Osteocyte (in vitro differentiated cells): ENCODE results near the gene ZNF518B. TPM values are rescaled to one million over a fixed set of nuclear protein-coding genes. Genes with fewer than 3 reads are reported as not detected.

ENCODE experiments used
- DNase-seq: peaks from one replicate; pipeline ENCODE4 v3.0.0; 2021; ENCODE audit warnings: mixed read lengths; ENCODE audit not compliant: unreplicated experiment; ENCODE audit errors: extremely low spot score
- H3K27ac Mint-ChIP-seq: one replicate; pipeline ENCODE4 v1.8.0; 2021; ENCODE audit warnings: mild to moderate bottlenecking, mixed read lengths; ENCODE audit not compliant: unreplicated experiment
- H3K27me3 Mint-ChIP-seq: one replicate; pipeline ENCODE4 v1.8.0; 2021; ENCODE audit warnings: mixed read lengths; ENCODE audit not compliant: unreplicated experiment
- H3K36me3 Mint-ChIP-seq: one replicate; pipeline ENCODE4 v1.8.0; 2021; ENCODE audit warnings: mixed read lengths; ENCODE audit not compliant: unreplicated experiment
- H3K4me1 Mint-ChIP-seq: one replicate; pipeline ENCODE4 v1.8.0; 2021; ENCODE audit warnings: mixed read lengths; ENCODE audit not compliant: unreplicated experiment
- H3K4me3 Mint-ChIP-seq: one replicate; pipeline ENCODE4 v1.8.0; 2021; ENCODE audit warnings: mild to moderate bottlenecking, moderate library complexity, mixed read lengths; ENCODE audit not compliant: unreplicated experiment
- H3K9me3 Mint-ChIP-seq: one replicate; pipeline ENCODE4 v1.8.0; 2021; ENCODE audit warnings: mixed read lengths; ENCODE audit not compliant: unreplicated experiment
- total RNA-seq: library from RNA; stranded (reverse); gene quantifications from 2 replicates; pipeline ENCODE4 v1.2.1, GENCODE V29; 2021
- TF ChIP-seq, protein P1 (sequence below): fragments of 200-600 bp; sonication (generic); IDR thresholded peaks from 2 replicates; pipeline ENCODE4 v1.5.0; 2021; ENCODE audit warnings: antibody characterized with exemption, mild to moderate bottlenecking, moderate library complexity

The ZNF518B gene
- total RNA-seq, 1 donor from 2014 or later: 39.5 TPM

GRCh38 chr4:10466161-10466560 is 8.9 kb upstream of the ZNF518B start:
- Mint-ChIP-seq H3K9me3 (peaks cover 9% of the 10 kb centered on the region), H3K4me1 (peaks cover 37% of the 10 kb centered on the region), H3K27me3 (no peaks in the 10 kb centered on the region), H3K4me3 (no peak overlapping the region), H3K27ac (peak overlapping the region; percentile 12), H3K36me3 (no peaks in the 10 kb centered on the region)
- TF ChIP-seq, protein P1, sequence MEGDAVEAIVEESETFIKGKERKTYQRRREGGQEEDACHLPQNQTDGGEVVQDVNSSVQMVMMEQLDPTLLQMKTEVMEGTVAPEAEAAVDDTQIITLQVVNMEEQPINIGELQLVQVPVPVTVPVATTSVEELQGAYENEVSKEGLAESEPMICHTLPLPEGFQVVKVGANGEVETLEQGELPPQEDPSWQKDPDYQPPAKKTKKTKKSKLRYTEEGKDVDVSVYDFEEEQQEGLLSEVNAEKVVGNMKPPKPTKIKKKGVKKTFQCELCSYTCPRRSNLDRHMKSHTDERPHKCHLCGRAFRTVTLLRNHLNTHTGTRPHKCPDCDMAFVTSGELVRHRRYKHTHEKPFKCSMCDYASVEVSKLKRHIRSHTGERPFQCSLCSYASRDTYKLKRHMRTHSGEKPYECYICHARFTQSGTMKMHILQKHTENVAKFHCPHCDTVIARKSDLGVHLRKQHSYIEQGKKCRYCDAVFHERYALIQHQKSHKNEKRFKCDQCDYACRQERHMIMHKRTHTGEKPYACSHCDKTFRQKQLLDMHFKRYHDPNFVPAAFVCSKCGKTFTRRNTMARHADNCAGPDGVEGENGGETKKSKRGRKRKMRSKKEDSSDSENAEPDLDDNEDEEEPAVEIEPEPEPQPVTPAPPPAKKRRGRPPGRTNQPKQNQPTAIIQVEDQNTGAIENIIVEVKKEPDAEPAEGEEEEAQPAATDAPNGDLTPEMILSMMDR: no peak
- DNase-seq: no peak

DNA sequence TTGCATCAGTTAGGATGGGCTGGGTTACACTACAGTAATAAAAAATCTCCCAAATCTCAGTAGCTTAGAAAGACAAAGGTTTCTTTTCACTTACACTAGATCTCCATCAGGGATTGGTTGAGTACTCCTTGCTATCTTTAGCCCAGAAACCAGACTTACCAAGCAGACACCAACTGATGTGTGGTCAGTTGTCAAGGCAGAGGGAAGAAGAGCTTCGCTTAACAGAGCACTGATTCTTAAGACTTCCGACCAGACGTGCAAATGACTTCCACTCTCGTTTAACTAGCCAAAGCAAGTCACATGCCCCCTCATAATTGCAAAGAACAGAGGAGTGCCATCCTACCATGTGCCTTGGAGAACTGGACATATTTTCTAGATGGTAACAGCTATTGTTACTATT is 5.7 kb upstream of the ZNF518B start:
- no peak overlapping the region for H3K4me3 Mint-ChIP-seq
- TF ChIP-seq, protein P1: no peak
- H3K27me3 Mint-ChIP-seq: no peaks in the 10 kb centered on the region
- peaks cover 14% of the 10 kb centered on the region for H3K9me3 Mint-ChIP-seq
- no peak overlapping the region for H3K27ac Mint-ChIP-seq
- peaks cover 39% of the 10 kb centered on the region for H3K4me1 Mint-ChIP-seq
- no peaks in the 10 kb centered on the region for H3K36me3 Mint-ChIP-seq
- no peak for DNase-seq

- Mint-ChIP-seq H3K36me3 (peaks cover 2% of the 10 kb centered on the region), H3K27me3 (no peaks in the 10 kb centered on the region), H3K9me3 (peaks cover 14% of the 10 kb centered on the region), H3K4me1 (peaks cover 40% of the 10 kb centered on the region), H3K27ac (no peak overlapping the region), H3K4me3 (peak overlapping the region; percentile 70)
- DNase-seq: no peak
- TF ChIP-seq, protein P1: no peak
Observed at GRCh38 chr4:10461850-10462400, 4.7 kb upstream of the ZNF518B start.

- Mint-ChIP-seq H3K27ac (no peak overlapping the region), H3K4me1 (peaks cover 37% of the 10 kb centered on the region), H3K4me3 (peak overlapping the region; percentile 70), H3K27me3 (no peaks in the 10 kb centered on the region), H3K36me3 (peaks cover 4% of the 10 kb centered on the region), H3K9me3 (peaks cover 13% of the 10 kb centered on the region)
- TF ChIP-seq, protein P1: peak; percentile 94
- peak; percentile 87 for DNase-seq
Observed at GRCh38 chr4:10461091-10461849, 4.0 kb upstream of the ZNF518B start.

DNA sequence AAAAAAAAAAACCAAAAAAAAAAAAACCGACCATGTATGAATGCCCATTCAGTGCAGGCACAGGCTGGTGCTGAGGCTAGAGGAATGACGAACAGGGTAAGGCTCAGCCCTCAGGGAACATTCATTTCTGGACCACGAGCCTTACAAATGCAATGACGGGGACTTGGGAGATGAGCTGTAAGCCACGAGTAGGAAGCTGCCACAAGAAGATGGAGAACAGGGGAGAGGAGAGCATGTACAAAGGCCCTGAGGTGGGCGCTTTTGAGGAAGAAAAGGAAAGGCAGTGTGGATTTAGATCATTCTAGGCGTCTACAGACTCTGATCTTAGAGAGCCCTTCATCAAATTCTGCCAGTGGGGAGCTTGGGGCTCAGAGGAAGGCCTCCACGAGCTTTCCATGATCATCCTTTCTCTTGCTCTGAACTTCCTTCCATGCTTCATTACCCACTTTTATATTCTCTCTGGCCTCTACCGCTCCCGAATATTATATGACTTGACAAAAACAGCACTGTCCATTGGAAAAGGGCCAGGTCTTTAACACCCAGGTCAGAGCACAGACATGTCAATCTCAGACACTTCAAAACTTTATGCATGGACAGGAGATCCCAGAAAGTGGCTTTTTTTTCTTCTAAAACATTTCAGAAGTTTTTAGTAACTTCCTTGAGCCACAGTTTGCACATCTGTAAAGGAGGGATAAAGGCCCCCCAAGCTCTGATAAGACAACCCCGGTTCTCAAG is 3.3 kb upstream of the ZNF518B start:
- H3K27me3 Mint-ChIP-seq: no peaks in the 10 kb centered on the region
- H3K4me1 Mint-ChIP-seq: peaks cover 40% of the 10 kb centered on the region
- TF ChIP-seq, protein P1: no peak
- no peak for DNase-seq
- H3K27ac Mint-ChIP-seq: no peak overlapping the region
- H3K9me3 Mint-ChIP-seq: peaks cover 16% of the 10 kb centered on the region
- H3K36me3 Mint-ChIP-seq: peaks cover 5% of the 10 kb centered on the region
- H3K4me3 Mint-ChIP-seq: peak overlapping the region; percentile 20
